Activated T-cell treated with anti-CD3 and anti-CD28 coated beads for 24 hours (primary cell): Measurements from ENCODE around the gene LDB3.

ENCODE experiments used
- DNase-seq: peaks from one replicate; pipeline ENCODE4 v3.0.0-alpha.2; 2020; ENCODE audit warnings: low read depth

Gene LDB3

GRCh38 chr10:86759073-86759672 is 90.9 kb downstream of the LDB3 start:
- no peak for DNase-seq

- DNase-seq = no peak
Measured at GRCh38 chr10:86763404-86763803, 95.1 kb downstream of the LDB3 start.

GRCh38 chr10:86765548-86765947 is 97.2 kb downstream of the LDB3 start:
- DNase-seq = no peak

GRCh38 chr10:86768412-86769062 is 100.2 kb downstream of the LDB3 start:
- no peak for DNase-seq

- no peak for DNase-seq
Measured at GRCh38 chr10:86769991-86770390, 101.7 kb downstream of the LDB3 start.

GRCh38 chr10:86770412-86770960 is 102.2 kb downstream of the LDB3 start:
- no peak for DNase-seq

GRCh38 chr10:86773498-86773897 is 105.2 kb downstream of the LDB3 start:
- no peak for DNase-seq

GRCh38 chr10:86775056-86775869 is 107.0 kb downstream of the LDB3 start:
- no peak for DNase-seq

GRCh38 chr10:86775870-86776180 is 107.5 kb downstream of the LDB3 start:
- DNase-seq = no peak

GRCh38 chr10:86779220-86780017 is 111.1 kb downstream of the LDB3 start:
- DNase-seq = no peak

- DNase-seq = no peak
Measured at GRCh38 chr10:86782701-86783418, 114.5 kb downstream of the LDB3 start.

GRCh38 chr10:86785037-86785436 is 116.7 kb downstream of the LDB3 start:
- no peak for DNase-seq
